Epithelial cell of proximal tubule (primary cell): ENCODE data around the gene CBX2. TPM values are rescaled to one million over a fixed set of nuclear protein-coding genes. Genes with fewer than 3 reads are reported as not detected.

ENCODE experiments used
- DNase-seq: peaks from one replicate; pipeline ENCODE4 v3.0.0-alpha.2; 2011; ENCODE audit warnings: low read depth
- H3K4me3 ChIP-seq: 2 replicates; pipeline ENCODE4 v1.5.1; 2011; ENCODE audit warnings: low read depth, mild to moderate bottlenecking, low read length
- total RNA-seq: library from RNA; depleted of rRNA; stranded (reverse); fragments of >200 nt; gene quantifications from 2 replicates; pipeline ENCODE4 v1.2.3, GENCODE V29; 2015
- TF ChIP-seq, protein P1 (sequence below): conservative IDR thresholded peaks from 2 replicates; pipeline ENCODE4 v1.5.1; 2012; ENCODE audit warnings: low read depth, mild to moderate bottlenecking, low read length

The CBX2 gene
- total RNA-seq, 1 donor from 2014 or later, result 7.6 TPM

DNA sequence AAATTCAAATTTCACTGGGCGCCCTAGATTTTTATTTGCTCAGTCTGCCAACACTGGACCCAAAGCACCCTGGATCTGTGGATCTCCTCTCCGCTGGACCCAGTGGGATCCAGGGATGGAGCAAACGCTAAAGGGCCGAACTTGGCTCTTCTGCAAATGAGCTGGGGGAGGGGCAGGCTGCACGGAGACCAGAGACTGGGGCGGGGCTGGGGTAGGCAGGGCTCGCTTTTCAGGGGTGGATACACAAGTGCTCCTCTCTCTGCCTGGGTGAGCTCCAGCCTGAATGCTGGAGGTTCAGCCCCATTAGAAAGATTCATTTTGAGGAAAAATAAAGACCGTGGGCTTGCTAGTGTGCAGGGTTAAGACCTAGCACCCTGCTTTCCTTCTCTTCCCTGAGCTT is 52.4 kb downstream of the CBX2 start:
- H3K4me3 ChIP-seq, result no peak overlapping the region
- DNase-seq, result no peak
- TF ChIP-seq, protein P1, sequence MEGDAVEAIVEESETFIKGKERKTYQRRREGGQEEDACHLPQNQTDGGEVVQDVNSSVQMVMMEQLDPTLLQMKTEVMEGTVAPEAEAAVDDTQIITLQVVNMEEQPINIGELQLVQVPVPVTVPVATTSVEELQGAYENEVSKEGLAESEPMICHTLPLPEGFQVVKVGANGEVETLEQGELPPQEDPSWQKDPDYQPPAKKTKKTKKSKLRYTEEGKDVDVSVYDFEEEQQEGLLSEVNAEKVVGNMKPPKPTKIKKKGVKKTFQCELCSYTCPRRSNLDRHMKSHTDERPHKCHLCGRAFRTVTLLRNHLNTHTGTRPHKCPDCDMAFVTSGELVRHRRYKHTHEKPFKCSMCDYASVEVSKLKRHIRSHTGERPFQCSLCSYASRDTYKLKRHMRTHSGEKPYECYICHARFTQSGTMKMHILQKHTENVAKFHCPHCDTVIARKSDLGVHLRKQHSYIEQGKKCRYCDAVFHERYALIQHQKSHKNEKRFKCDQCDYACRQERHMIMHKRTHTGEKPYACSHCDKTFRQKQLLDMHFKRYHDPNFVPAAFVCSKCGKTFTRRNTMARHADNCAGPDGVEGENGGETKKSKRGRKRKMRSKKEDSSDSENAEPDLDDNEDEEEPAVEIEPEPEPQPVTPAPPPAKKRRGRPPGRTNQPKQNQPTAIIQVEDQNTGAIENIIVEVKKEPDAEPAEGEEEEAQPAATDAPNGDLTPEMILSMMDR, result no peak

DNA sequence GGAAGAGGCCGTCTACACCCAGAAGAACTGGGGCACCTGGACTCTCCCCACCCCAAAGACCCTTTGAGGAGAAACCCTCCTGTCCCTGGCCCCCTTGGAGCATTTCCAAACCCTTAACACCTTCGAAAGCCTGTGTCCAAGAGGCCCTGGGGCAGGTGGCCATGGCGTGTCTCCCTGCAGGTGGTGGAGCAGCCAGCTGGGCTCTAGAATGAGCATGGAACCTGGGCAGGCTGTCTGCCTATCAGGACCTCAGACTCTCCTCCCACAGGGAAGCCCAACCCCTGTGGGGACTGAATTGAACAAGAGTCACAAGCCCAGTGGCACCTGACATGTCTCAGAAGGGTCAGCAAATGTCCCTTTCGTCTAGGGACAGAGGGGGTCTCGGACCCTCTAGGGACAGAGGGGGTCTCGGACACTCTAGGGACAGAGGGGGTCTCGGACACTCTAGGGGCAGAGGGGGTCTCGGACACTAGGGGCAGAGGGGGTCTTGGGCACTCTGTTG is 52.9 kb downstream of the CBX2 start:
- DNase-seq, result no peak
- no peak overlapping the region for H3K4me3 ChIP-seq
- TF ChIP-seq, protein P1, result no peak

DNA sequence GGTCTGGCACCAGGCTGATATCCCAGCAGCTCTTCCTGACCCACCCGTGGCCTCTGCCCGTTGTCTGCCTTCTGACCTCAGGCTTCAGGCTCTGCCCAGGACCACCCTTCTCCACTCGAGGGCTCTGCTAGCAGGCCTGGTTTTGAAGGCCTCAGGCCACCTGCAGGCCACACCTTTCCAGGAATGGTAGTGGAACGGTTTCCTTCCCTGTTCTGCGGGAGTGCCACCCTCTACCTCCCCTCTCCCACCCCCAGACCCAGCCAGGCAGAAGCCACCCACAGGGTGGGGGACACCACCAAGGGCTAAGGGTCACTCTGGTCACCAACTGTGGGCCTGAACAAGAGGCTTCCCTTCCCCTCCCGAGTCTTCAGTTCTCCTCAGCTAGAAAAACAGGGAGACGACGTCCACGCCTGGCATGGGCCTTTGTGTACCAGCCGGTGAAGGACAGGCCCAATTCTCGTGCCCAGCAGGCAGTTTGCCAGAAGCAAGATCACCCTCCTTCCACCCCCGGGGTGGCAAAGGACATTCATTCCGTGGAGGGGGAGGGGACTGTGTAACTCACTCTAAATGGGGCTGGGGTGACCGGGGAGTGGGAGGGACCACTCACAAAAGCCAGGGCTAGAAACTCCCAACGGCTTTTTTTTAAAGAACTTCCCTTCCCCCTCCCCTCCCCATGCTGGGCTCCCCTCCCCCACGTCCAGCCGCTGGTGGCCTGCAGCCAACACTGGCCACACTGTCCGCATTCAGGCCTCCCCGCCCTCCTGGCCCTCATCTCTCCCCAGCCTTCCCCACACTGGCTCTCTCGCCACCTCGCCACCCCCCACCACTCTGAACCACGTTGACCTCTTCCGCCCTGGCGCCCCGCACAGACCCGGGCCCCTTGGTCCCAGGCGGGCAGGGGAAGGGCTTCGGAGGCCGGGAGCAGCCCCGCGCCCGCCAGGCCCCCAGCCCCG is 53.6 kb downstream of the CBX2 start:
- TF ChIP-seq, protein P1, result no peak
- DNase-seq, result no peak
- H3K4me3 ChIP-seq, result peak overlapping the region; percentile 44

DNA sequence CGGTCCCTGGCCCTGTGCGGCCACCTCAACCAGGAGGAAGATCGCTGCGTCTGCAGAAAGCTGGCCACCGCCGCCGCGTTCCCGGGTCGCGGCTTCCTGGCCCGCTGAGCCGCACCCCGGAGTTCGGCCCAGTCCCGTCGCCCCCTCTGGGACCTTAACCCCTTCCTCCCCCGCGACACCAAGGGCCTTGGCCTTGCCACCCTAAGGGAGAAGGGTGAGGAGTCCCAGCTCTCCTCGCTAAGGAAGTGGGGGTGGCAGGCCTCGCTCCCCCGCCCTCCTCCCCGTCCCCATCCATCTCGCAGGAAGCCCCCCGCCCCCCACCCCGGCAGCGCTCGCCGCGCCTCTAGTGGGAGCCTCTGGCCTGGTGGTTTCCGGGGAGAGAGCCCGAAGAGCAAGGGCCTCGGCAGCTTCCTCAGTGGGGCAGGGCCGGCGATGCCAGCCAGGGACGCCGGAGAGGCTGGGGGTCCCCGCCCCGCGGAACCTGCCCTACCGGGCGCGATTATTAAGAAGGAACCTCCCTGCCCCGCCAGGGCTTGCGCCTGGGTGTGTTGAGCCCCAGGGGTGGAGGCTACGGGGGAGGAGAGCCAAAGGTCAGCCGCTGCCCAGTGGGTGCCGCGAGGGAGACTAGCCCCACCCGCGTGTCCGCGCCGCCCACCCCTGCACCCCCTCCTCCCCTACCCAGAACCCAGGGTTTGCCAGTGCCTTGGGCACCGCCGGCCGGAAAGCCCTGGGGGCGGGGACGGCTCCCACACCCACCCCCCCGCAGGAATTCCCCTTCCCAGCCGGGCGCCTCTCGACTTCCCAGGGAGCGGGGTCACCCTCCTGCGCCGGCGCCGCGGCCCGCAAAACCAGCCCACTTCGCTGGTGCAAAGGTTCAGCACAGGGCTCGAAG is 54.5 kb downstream of the CBX2 start:
- H3K4me3 ChIP-seq, result peak overlapping the region; percentile 44
- no peak for DNase-seq
- TF ChIP-seq, protein P1, result no peak

DNA sequence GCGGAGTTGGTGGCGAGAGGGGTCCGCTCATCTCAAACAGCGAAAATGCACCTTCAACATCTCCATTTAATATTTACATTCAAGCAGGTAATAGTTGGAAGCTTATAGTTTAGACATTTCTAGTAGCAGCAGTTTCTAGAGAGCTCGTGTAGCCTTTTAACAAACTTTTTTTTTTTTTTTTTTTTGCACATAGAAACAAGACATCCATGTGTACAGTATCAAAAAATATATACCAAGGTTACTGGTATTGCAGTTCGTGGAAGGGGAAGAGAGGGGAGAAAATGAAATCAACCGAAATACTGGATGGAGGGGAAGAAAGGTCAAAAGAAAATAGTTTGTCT is 55.1 kb downstream of the CBX2 start:
- DNase-seq, result no peak
- peak overlapping the region; percentile 44 for H3K4me3 ChIP-seq
- TF ChIP-seq, protein P1, result no peak

DNA sequence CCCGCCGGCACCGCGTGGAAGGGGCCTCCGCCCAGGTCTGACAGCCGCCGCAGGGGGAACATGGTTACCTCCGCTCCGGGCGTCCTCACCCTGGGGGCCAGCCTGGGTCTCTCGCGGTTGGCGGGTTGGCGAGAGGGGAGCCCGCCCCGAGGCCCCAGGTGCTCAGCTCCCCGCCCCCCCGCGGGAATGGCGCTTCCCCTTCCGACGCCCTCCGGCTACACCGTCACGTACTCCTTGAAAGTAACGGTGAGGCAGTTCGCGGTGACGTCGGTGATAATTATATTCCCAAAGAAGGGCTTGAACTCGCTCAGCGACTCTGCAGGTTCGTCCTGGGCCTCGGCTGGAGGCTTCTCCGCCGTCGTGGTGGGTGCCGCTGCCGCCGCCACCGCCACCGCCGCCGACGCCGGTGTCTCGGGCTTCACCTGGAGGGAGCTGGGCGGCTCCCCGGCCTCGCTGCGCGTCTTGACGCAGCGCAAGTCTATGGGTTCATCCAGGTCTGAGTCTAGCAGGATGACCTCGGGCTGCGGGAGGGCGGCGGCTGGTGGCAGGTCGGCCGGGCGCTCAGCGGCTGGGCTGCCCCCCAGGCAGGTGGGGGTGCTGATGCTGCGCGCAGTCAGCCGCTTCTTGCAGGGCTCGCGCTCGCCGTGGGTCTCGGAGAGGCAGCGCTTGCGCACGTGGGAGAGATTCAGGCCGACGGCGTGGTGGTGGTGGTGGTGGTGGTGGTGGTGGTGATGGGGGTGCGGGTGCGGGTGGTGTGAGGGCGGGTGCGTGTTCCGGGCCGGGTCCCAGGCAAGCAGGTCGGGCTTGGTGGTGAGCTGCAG is 56.0 kb downstream of the CBX2 start:
- TF ChIP-seq, protein P1, result no peak
- no peak overlapping the region for H3K4me3 ChIP-seq
- no peak for DNase-seq
